H4 (cell line): Measurements from ENCODE around the gene NUP37. TPM values are rescaled to one million over a fixed set of nuclear protein-coding genes. Genes with fewer than 3 reads are reported as not detected.
"Not testable (repeated sequence)": the region's sequence is repeated elsewhere in the genome, so short reads cannot be mapped to it uniquely, and the experiment has no call there.

Source experiments
- DNase-seq: peaks from one replicate; pipeline ENCODE4 v3.0.0-alpha.2; 2015; ENCODE audit warnings: low spot score
- total RNA-seq: library from RNA; depleted of rRNA; stranded (reverse); fragments of >200 nt; shearing (Covaris generic); gene quantifications from 2 replicates; pipeline ENCODE4 v1.2.3, GENCODE V29; 2014; rRNA removed

Gene NUP37, protein sequence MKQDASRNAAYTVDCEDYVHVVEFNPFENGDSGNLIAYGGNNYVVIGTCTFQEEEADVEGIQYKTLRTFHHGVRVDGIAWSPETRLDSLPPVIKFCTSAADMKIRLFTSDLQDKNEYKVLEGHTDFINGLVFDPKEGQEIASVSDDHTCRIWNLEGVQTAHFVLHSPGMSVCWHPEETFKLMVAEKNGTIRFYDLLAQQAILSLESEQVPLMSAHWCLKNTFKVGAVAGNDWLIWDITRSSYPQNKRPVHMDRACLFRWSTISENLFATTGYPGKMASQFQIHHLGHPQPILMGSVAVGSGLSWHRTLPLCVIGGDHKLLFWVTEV
- total RNA-seq = 126 and 139 TPM in 2 replicates

DNA sequence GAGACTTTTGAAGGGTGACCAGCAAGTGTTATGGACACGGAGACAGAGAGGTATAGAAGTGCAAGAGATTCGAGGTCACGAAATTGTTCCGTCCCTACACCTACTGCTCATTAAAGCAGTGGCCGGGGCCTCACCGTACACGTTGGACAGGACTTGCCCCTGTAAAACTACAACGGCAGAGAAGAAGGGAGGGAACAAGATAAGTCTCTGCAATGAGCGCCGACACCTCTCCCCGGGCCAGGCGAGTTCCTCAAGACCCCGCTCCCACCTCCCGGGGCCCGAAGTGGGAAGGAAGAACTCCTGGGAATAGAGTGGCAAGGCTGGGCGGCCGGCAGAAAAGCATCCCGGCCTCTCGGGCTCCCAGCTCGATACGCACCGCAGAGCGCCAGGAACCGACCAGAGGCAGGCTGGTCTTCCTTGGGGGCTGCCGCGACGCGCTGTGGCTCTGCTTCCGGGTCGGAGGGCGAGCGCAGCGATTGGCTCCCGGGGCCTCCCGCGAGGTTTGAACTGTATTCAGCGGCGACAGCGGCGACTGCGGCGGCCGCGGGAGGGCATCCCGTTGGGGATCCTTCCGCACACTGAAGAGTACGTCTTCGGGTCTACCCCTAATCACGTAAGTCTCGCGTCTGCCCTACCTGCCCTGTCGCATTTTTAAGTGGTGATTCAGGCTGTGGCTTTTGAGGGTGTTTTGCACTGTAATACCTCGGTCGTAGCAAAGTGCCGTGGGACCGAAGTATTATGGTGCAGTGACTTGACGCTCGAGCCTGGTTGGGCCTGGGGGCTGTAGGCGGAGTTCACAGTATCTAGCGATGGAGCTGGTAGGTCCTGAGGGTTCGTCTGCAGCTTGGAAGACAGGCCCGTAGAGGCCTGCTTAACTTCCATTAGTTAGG is at the start of gene NUP37, which contains the start of gene PARPBP:
NUP37 (minus strand) TSS at position 441 of the 890 bp plus-strand sequence. CDS start 1,596 bp downstream, outside the sequence.
PARPBP (plus strand) TSS at position 510 of the 890 bp plus-strand sequence. CDS start 3,706 bp downstream, outside the sequence.
- peak; percentile 84 for DNase-seq

DNA sequence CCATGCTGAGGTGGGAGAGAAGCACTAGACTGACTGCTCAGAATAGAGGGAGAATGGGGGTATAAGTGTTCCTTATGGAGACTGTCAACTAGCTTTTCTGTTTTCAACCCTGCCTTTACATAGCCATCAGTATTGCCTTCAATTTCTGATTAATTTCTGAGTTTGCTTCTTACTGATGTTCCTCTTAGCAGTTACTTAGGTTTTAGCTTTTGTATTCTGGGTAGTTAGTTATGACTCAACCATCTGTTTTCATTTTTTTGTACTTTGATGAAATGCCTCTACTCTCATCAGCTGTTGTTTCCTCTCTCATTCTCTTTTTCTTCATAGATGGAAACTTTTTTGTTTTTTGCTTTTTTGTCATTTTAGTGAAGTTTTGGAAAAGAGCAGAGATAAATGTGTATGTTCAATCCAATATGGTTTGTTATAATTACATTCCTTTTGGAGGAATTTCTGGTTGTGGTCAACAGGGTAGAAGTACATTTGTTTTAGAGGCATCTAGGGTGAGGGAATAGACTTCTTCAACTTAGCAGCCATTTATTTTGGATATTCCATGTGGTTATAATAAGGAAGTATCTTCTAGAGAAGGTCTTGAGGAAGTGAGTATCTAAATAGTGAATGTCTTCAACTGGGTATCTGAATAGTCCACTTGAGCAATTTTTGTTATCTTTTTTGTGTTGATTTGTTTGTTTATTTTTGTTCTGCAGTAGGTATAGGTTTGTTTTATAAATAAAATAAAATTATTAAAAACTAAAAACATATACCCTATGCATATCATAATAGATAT is 48.1 kb upstream of the NUP37 start:
- DNase-seq = no peak

DNA sequence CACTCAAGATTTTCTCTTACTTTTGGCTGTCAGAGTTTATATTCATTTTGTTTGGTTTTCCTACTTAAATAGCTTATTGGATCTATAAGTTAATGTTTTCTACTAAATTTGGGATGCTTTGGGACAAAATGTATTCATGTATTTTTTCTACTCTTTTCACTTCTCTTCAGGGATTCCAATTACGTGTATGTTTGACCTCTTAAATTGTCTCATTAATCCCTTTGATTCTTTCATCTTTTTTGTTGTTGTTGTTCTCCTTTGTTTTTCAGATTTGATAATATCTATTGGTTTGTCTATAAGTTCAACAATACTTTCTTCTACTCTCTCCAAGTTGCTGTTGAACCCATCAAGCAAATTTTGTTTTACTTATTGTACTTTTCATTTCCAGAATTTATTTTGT is 43.5 kb upstream of the NUP37 start:
- no peak for DNase-seq

DNA sequence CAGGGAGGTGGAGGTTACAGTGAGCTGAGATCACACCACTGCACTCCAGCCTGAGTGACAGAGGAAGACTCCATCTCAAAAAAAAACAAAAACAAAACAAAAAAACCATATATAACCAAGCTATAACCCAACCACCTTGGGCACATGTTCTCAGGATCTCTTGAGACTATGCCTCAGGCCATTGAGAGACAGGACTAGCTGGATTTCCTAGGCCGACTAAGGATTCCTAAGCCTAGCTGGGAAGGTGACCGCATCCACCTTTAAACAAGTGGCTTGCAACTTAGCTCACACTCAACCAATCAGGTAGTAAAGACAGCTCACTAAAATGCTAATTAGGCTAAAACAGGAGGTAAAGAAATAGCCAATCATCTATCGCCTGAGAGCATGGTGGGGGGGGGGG is 35.3 kb upstream of the NUP37 start:
- DNase-seq = not testable (repeated sequence)

DNA sequence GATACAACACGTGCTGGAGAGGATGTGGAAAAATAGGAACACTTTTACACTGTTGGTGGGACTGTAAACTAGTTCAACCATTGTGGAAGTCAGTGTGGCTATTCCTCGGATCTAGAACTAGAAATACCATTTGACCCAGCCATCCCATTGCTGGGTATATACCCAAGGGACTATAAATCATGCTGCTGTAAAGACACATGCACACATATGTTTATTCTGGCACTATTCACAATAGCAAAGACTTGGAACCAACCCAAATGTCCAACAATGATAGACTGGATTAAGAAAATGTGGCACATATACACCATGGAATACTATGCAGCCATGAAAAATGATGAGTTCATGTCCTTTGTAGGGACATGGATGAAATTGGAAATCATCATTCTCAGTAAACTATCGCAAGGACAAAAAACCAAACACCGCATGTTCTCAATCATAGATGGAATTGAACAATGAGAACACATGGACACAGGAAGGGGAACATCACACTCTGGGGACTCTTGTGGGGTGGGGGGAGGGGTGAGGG is 27.2 kb upstream of the NUP37 start:
- not testable (repeated sequence) for DNase-seq

DNA sequence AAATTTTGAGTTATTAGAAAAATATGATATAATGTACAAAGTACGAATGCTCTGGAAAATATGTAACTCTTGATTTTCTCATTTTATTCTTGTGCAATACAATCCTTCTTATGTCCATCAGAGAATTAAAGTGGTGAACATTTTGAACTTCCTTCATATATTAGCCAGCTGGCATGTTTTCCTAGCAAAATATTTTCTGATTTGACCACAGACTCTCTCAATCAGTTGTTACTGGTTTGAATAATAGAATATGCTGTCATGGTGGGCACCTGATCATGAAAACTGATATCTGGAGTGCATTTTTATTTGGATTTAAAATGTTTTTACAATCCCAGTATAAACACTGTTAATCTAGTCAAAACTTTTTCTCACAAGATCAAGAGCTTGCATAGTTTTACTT is 24.3 kb upstream of the NUP37 start:
- DNase-seq = no peak

DNA sequence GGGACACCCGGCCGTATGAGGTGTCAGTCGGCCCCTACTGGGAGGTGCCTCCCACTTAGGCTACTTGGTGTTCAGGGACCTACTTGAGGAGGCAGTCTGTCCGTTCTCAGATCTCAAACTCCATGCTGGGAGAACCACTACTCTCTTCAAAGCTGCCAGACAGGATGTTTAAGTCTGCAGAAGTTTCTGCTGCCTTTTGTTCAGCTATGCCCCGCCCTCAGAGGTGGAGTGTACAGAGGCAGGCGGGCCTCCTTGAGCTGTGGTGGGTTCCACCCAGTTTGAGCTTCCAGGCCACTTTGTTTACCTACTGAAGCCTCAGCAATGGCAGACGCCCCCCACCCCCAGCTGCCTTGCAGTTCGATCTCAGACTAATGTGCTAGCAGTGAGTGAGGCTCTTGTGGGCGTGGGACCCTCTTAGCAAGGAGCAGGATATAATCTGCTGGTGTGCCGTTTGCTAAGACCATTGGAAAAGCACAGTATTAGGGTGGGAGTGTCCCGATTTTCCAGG is 23.0 kb upstream of the NUP37 start:
- not testable (repeated sequence) for DNase-seq

DNA sequence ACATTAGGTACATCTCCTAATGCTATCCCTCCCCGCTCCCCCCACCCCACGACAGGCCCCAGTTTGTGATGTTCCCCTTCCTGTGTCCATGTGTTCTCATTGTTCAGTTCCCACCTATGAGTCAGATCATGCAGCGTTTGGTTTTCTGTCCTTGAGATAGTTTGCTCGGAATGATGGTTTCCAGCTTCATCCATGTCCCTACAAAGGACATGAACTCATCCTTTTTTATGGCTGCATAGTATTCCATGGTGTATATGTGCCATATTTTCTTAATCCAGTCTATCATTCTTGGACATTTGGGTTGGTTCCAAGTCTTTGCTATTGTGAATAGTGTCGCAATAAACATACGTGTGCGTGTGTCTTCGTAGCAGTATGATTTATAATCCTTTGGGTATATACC is 17.7 kb upstream of the NUP37 start:
- DNase-seq = not testable (repeated sequence)

DNA sequence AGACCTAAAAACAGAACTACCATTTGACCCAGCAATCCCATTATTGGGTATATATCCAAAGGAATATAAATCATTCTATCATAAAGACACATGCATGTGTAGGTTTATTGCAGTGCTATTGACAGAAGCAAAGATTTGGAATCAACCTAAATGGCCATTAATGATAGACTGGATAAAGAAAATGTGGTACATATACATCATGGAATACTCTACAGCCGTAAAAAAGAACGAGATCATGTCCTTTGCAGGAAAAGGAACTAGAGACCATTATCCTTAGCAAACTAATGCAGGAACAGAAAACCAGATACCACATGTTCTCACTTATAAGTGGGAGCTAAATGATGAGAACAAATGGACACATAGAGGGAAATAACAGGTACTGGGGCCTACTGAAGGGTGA is 11.5 kb upstream of the NUP37 start:
- not testable (repeated sequence) for DNase-seq

DNA sequence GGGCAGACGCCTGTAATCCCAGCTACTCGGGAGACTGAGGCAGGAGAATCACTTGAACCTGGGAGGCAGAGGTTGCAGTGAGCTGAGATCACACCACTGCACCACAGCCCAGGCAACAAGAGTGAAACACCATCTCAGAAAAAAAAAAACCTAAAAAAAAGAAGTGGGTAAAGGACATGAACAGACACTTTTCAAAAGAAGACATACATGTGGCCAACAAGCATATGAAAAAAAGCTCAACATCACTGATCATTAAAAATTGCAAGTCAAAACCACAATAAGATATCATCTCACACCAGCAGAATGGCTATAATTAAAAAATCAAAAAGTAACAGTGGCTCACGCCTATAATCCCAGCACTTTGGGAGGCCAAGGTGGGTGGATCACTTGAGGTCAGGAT is 10.8 kb upstream of the NUP37 start:
- not testable (repeated sequence) for DNase-seq

DNA sequence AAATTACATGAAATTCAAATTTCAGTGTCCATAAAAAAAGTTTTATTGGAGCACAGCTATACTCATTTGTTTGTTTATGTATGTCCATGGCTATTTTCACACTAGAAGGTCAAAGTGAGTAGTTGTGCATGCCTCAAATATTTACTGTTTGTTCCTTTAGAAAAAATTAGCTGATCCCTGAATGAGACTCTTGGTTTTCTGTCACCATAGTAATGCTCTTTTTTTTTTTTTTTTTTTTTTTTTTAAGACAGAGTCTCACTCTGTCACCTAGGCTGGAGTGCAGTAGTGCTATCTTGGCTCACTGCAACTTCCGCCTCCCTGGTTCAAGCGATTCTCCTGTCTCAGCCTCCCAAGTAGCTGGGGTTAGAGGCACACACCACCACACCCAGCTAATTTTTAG is 1.4 kb upstream of the NUP37 start:
- not testable (repeated sequence) for DNase-seq

DNA sequence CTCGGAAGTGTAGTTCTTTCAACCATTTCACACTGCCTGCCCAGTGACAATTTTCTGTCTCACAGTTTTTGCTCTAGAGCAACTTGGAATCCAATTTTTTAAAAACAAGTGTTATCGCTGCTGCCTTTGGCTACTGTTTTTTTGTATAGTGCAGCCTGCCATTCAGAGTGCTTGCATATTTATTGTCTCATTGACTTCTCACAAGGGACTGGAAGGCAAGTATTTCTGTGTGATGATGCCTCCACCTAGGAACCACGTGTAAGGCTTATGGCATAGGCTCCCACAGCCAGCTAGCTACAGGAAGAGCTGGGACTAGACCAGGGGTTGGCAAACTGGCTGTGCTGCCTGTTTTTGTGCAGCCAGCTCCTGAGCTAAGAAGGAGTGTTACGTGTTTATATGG is 972 bp upstream of the NUP37 start:
- DNase-seq = peak; percentile 10

DNA sequence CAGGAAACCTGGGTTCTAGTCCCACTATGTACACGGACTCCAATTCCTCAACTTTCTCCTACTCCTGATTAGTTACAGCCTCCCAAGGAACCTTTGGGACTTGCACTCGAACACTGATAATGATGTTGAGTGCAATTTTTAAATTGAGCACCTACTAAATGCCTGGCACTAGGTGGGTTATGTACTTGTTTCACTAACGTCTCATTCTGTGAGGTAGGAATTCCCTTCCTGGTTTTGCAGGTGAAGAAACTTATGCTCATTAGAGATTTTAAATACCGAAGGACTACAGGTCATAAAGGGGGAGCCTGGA is 605 bp upstream of the NUP37 start:
- DNase-seq = no peak

DNA sequence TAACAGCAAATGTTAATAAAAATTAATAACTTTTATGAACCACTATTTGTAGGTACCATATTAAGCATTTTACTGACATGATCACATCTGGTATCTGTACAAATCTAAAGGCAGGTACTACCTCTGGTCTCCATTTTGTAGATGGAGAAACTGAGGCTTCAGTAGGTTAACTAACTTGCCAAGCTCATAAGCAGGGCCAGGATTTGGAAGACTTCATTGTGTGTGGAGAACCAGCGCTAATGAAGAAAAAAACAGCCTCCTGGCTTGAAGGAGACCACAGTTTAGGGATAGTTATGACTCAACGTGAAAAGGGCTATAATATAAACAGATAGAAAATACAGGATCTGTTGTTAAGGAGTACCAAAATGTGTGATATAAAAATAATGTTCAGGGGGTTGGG is 1.0 kb downstream of the NUP37 start:
- no peak for DNase-seq

DNA sequence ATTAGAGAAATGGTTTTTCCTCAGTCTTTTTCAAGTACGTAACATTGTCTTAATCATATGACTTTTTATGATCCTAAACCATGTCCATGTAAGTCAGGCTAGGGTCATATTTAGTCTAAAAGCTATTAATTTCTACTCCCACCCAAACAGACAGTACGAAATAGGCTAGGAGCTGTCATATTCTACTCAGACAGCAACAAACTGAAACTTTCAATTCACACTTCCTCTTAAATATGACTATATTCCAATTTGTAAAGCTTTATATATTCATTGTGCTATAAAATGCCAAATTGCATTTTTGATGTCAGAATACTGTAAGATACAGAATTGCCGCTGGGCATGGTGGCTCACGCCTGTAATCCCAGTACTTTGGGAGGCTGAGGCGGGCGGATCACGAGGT is 3.5 kb downstream of the NUP37 start:
- DNase-seq = no peak

DNA sequence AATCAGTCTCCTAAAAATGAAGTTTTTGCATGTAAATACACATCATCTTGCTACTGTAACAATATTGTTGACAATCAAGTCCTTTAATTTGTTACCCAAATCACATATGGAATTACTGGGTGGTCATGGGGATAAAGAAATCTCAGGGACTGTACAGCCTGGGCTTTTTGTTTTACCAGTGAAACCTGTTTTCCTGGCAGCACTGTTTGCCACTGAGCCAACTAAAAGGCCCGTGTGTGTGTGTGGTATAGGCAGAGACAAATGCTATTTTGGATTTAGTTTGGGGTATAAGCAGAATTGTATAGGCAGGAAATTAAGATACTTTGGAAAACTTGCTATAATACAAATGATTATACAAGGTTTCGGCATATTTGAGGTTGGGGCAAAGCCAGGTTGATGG is 5.7 kb downstream of the NUP37 start:
- DNase-seq = no peak

DNA sequence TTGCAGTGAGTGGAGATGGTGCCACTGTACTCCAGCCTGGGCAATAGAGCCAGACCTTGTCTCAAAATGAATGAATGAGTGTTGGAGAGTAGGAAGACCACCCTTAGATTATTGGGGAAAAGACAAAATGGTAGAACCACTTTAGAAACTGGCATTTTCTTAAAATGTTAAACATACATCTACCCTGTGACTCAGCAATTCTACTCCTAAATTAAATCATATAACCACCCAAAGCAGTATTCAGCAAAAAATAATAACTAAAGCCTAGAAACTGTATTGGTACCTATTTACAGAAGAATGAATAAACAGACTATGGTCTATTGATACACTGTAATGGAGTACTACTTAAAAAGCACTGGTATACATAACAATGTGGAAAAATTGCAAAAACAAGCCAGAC is 9.1 kb downstream of the NUP37 start:
- DNase-seq = no peak

DNA sequence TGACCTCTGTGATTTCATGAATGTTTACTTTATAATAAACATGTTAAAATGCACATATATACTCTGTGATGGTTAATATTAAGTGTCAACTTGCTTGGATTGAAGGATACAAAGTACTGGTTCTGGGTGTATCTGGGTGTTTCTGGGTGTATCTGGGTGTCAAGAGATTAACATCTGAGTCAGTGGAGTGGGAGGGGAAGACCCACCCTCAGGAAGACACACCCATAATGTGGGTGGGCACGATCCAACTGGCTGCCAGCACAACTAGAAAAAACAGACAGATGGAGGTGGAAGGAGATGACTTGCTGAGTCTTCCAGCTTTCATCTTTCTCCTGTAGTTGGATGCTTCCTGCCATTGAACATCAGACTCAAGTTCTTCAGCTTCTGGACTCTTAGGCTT is 11.9 kb downstream of the NUP37 start:
- no peak for DNase-seq

DNA sequence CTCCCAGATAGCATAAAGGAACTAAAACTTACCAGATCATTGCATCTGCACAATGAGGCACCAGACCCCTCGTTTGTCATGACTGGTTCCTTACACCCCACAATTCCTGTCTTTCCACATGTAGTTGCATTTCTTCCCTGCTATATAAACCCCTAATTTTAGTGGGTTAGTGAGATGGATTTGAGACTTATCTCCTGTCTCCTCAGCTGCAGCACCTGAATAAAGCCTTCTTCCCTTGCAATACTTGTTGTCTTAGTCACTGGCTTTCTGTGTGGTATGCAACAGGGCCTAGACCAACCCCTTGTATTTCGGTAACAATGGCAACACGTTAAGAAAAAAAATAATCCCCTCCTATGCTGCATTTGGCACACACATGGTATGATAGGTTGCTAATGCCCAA is 13.0 kb downstream of the NUP37 start:
- no peak for DNase-seq

DNA sequence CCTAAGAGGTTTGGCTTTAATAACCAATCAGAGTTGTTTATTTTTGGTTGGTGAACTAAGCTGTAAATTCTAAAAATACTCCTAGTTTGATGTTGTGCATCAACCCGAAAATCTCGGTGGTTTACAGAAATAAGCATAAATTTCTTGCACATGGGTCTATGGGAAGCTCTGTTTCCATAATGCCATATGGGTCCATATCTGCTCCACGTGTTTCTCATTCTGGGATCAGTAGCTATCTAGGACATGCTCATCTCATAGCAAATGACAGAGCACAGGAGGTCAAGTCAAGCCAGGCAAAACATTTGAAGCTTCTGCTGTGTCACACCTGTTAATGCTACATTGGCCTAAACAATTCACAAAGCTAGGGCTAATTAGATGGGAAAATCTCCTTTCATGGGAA is 23.1 kb downstream of the NUP37 start:
- no peak for DNase-seq

DNA sequence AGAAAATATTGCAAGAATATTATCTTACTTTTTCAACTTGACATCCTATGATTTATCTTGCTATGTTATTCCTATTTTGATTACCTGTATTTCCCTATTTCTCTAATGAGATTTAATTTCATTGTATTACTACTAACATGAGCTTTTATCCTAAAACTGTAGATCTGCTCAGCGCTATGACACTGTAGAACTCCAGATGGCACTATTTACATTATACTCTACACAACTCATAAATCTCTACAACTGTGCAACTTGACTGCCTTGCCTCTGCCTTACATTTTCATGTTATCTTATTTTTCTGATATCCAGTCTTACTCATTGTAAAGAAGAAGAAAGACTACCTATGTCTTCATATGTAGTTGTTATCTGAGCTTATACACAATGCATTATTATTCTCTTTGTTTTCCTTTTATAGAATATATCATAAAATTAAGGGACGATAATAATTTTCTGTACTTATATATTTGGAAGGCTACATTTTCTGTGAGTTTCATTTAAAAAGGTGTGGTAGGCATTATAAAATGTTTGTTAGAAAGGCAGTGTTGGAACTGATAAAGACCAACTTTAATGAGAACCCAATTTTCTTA is 24.1 kb downstream of the NUP37 start:
- peak; percentile 19 for DNase-seq
